GM19452 (cell line): ENCODE results near the gene C2orf68.
"Not testable (repeated sequence)": the region's sequence is repeated elsewhere in the genome, so short reads cannot be mapped to it uniquely, and the experiment has no call there.

Experiments
- ATAC-seq: cut with Tn5 transposase; IDR thresholded peaks from one replicate; pipeline ENCODE4 v1.9.1; 2021; ENCODE audit not compliant: unreplicated experiment

Gene C2orf68

GRCh38 chr2:85599468-85600234 is 12.2 kb downstream of the C2orf68 start:
- ATAC-seq, result no peak

- ATAC-seq, result no peak
Observed at GRCh38 chr2:85598594-85599340, 13.1 kb downstream of the C2orf68 start.

- no peak for ATAC-seq
Observed at GRCh38 chr2:85597241-85597640, 14.6 kb downstream of the C2orf68 start.

DNA sequence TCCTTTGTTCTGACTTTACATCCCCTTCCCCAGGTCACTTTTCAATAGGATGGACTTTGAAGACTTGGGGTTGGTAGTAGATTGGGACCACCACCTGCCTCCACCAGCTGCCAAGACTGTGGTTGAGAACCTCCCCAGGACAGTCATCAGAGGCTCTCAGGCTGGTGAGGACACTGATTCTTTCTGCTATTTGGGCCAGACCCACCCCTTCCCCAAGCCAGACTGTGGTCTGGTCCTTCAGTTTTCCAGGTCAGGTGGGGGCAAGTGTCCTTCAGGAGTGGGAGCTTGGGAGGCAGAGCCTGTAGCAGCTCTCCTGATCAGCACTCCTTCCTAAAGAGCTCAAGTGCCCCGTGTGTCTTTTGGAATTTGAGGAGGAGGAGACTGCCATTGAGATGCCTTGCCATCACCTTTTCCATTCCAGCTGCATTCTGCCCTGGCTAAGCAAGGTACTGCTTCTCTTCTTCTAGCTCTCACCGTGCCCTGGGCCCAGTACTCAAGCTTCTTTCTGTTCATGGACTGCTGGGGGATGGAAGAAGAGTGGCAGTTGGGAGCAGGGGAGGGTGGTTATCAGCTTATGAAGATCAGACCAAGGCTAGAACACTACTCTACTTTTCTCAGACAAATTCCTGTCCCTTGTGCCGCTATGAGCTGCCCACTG is 15.3 kb downstream of the C2orf68 start:
- no peak for ATAC-seq

DNA sequence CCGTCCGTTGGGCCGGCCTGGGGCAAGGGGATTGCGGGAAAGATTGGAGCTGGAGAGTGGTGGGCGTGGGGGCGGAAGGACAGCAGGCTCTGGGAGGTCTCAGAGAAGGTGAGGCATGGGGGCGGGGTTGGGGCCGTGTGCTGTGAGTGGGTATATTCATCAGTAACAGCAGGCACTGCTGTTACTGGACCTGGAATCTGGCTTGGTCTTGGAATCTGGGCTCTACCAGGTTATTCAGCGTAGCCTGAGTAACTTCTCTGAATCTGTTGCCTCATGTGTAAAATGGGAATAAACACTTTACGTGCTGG is 15.9 kb downstream of the C2orf68 start:
- no peak for ATAC-seq

DNA sequence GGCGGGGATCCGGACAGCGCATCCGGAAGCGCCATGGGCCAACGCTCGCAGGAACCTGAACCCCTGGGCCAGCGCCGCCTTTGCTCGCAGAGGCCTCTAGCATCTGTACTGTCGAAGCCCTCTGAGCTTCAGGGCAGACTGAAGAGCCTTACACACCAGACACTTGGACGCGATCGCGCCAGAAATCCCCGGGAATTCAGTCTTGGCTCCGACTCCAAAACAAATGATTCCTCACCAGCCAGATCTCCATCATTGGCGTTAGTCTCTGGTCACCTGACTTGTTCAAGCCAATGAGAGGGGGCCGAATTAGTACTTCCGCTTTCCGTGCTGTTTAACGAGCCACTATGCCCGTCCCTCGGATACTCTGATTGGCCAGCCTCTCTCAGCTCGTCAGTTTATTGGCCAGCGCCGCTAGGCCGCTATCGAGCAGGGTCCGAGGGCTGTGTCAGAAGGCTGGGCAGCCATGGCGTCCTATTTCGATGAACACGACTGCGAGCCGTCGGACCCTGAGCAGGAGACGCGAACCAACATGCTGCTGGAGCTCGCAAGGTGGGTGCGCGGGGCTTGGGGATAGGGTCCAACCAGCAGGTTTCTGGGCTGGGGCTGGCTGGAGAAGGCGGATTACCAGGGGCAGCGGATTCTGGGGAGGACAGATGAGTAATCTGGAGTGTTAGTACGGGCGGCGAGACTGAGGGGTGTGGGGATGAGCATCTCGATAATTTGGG is 16.4 kb downstream of the C2orf68 start, which contains the start of gene RNF181:
RNF181 (plus strand) TSS at position 445 of the 725 bp plus-strand sequence; CDS start at position 464, 19 bp downstream.
- peak; percentile 99 for ATAC-seq

DNA sequence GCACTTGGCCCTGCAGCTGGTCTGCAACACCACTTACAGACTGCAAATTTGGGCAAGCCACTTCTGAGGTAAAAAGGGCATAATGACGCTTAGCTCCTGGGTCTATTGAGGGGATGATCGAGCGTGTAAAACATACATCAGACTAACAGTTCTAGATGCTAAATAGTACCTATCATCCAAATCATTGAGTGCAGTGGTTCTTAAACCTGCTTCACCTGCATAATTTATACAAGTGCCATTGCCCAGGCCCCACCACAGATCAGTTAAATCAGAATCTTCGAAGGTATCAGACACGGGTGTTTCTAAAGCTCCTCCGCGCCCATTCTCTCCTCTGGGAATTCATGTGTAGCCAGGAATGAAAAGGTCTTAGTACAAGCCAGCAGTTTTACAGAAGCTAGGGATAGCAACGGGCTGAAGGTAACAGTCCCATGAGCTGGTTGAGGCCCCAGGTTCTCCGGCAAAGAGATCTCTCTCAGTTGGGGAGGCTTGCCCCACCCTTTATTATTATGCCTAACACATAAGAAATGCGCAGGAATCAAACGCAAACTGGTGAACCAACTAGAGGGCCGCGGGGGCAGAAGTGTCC is 17.1 kb downstream of the C2orf68 start:
- no peak for ATAC-seq

- ATAC-seq, result no peak
Observed at GRCh38 chr2:85593023-85593422, 18.8 kb downstream of the C2orf68 start.

- not testable (repeated sequence) for ATAC-seq
Observed at GRCh38 chr2:85592299-85592698, 19.6 kb downstream of the C2orf68 start.

- ATAC-seq, result no peak
Observed at GRCh38 chr2:85591563-85591962, 20.3 kb downstream of the C2orf68 start.

- no peak for ATAC-seq
Observed at GRCh38 chr2:85590950-85591349, 20.9 kb downstream of the C2orf68 start.

DNA sequence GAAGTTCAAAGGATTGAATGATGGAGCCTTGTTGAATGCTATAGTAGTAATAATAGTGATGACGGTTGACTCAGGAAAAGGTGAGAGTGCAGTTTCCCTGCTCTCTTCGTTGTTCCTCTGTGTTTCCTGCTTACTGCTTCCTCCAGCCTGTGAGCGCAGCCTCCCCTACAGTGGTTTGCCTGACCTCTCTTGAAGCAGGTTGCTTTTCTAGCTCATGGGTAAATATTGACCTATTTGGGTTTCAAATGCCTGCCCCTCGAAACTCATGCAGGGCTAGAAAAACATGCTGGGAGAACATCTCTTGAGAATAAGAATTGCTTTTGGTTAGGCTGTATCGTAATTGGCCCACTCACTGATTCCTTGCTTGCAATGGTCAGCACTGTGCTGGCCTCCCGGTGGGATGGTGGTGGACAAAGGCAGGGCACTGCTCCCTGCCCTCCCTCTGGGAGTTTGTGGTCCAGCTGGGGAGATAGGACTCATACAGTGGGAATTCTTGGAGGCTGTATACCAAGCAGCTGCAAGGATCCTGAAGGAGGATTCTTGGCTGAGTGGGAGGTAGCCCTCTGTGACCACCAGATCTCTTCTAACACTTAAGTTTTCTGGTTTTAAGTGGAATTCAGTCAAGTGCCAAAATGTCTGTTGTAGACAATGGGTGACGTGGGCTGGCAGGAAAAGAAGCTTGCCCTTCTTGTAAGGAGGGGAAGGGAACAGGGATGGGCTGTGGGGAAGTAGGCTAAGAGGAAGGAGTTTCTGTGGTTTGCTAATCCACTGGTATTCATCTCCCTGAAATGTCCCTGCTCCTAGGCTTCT is 21.7 kb downstream of the C2orf68 start:
- no peak for ATAC-seq

- ATAC-seq, result no peak
Observed at GRCh38 chr2:85589181-85589580, 22.7 kb downstream of the C2orf68 start.

DNA sequence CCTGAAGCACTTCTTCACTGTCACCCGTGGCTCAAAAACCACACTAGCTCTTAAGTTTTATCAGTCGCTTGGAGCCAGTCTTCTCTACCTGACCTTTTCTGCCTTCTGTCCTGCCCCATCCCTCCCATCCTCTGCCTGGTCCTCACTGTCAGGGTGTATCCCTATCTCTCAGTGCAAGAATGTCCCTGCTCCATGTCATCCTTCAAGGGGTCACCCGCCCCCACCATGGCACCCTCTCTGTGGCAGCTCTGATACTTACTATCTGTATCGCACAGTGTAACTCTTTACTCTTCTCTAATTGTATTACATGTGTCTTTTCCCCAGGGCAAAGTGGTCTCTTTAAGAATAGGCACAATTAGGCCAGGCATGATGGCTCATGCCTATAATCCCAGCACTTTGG is 23.2 kb downstream of the C2orf68 start:
- ATAC-seq, result no peak

DNA sequence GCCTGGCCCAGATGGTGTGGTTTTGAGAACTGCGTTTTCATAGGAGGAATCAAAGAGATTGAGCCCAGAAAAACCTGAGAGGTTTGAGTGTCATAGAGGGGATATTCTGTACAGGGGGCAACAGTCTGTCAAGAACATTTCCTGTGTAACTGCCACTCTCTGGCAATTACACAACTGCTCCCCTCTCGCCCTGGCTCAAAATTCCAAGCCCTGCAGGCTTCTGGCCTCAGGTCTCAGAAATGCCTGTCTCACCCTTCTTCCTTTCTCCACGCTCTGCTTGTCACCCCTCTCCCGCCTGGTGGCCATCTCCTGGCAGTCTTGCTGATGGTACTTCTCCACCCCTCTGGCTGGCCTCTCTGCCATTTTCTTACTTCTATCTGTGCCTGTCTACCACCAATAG is 23.6 kb downstream of the C2orf68 start:
- ATAC-seq, result no peak

- no peak for ATAC-seq
Observed at GRCh38 chr2:85585781-85586105, 26.1 kb downstream of the C2orf68 start.

GRCh38 chr2:85584857-85585780 is 26.7 kb downstream of the C2orf68 start:
- ATAC-seq, result peak; percentile 45

DNA sequence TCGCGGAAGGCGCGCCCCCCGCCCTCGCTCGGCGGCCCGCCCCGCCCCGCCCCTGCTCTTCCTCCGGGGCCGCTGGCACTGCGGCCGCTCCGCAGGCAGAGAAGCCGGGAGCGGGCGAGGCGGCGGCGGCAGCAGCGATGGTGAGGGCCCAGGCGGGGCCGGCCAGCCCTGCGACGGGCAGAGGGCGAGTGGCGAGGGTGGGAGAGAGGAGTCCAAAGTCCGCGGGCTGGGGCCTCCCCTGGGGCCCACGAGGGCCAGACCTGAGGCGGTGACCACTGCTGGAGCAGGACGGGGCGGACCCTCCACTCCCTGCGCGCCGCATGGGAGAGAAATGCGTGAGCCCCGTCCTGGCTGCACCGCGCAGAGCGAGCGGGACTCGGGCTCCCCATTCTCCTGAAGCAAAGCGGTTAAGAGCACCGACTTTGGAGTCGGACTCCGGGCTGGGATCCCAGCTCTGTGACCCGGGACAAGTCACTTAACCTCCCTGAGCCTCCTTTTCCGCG is 27.5 kb downstream of the C2orf68 start, which contains the start of gene VAMP5:
VAMP5 (plus strand) TSS at position 78 of the 503 bp plus-strand sequence; CDS start at position 138, 60 bp downstream.
- ATAC-seq, result peak; percentile 61
